A549 (cell line): ENCODE data around the gene TGIF2LY.
"Not testable (repeated sequence)": the region's sequence is repeated elsewhere in the genome, so short reads cannot be mapped to it uniquely, and the experiment has no call there.

Experiments
- CHD2 ChIP-seq: fragments of 150-350 bp; IDR thresholded peaks from 2 replicates; pipeline ENCODE4 v1.6.1; 2014; ENCODE audit warnings: low read length; ENCODE audit not compliant: partially characterized antibody
- CTCF ChIP-seq: fragments of >200 bp; sonication (Bioruptor Twin); formaldehyde crosslinking; IDR thresholded peaks from 3 replicates; pipeline ENCODE4 v1.5.1; 2016
- NFE2L2 ChIP-seq: fragments of 150-350 bp; conservative IDR thresholded peaks from 2 replicates; pipeline ENCODE4 v1.6.1; 2014; ENCODE audit warnings: low read length
- POLR2A ChIP-seq: IDR thresholded peaks from 2 replicates; pipeline ENCODE4 v1.6.1; 2012; ENCODE audit warnings: mild to moderate bottlenecking, low read length

- TF ChIP-seq CTCF, NFE2L2, POLR2A, CHD2: not testable (repeated sequence)
These were observed at the start of gene TGIF2LY for GRCh38 chrY:3578767-3579166.
